K562 (cell line): Measurements from ENCODE around the gene DUOX2. TPM values are rescaled to one million over a fixed set of nuclear protein-coding genes. Genes with fewer than 3 reads are reported as not detected.

Source experiments
- ARID1B ChIP-seq: fragments of 450-650 bp; IDR thresholded peaks from 2 replicates; pipeline ENCODE4 v1.6.1; 2016; ENCODE audit warnings: antibody characterized with exemption, mild to moderate bottlenecking, inconsistent platforms
- CEBPZ ChIP-seq: fragments of 150-350 bp; IDR thresholded peaks from 2 replicates; pipeline ENCODE4 v1.6.1; 2014; ENCODE audit warnings: low read depth, mild to moderate bottlenecking, low read length, borderline replicate concordance
- ELF4 ChIP-seq: fragments of 450-650 bp; formaldehyde crosslinking; IDR thresholded peaks from 2 replicates; pipeline ENCODE4 v1.4.0; 2022; ENCODE audit warnings: missing genetic modification characterization
- GABPA ChIP-seq: fragments of 200-800 bp; sonication (Bioruptor generic); conservative IDR thresholded peaks from 2 replicates; pipeline ENCODE4 v1.6.1; 2016; ENCODE audit warnings: low read depth, missing genetic modification characterization, missing compliant biosample characterization
- HCFC1 ChIP-seq: IDR thresholded peaks from 2 replicates; pipeline ENCODE4 v1.6.1; 2012; ENCODE audit warnings: low read depth, low read length, improper control_type of control experiment
- HNRNPH1 ChIP-seq: fragments of 200-400 bp; formaldehyde crosslinking; optimal IDR thresholded peaks from 2 replicates; pipeline ENCODE3; 2017; ENCODE audit warnings: low read depth, mild to moderate bottlenecking, low read length, moderate library complexity
- KAT2B ChIP-seq: IDR thresholded peaks from one replicate; pipeline ENCODE4 v1.6.1; 2012; ENCODE audit warnings: low read depth, mild to moderate bottlenecking, control low read depth, inconsistent platforms, low read length, moderate library complexity
- KDM2B ChIP-seq: fragments of 250-450 bp; sonication (Bioruptor Pico); IDR thresholded peaks from 2 replicates; pipeline ENCODE4 v1.8.0; 2021; ENCODE audit warnings: mild to moderate bottlenecking, moderate library complexity
- MTA3 ChIP-seq: fragments of 450-650 bp; formaldehyde crosslinking; IDR thresholded peaks from 2 replicates; pipeline ENCODE4 v1.6.1; 2017; ENCODE audit warnings: mild to moderate bottlenecking, borderline replicate concordance
- PTTG1 ChIP-seq: fragments of 450-650 bp; IDR thresholded peaks from 2 replicates; pipeline ENCODE4 v1.6.1; 2016; ENCODE audit warnings: low read depth, mild to moderate bottlenecking, missing genetic modification characterization, missing compliant biosample characterization
- RFX5 ChIP-seq: IDR thresholded peaks from 2 replicates; pipeline ENCODE4 v1.6.1; 2011; ENCODE audit warnings: low read depth, mild to moderate bottlenecking, improper control_type of control experiment, low read length
- STAT5B ChIP-seq: fragments of 250-450 bp; sonication (Bioruptor Pico); IDR thresholded peaks from 2 replicates; pipeline ENCODE4 v1.8.0; 2021; ENCODE audit warnings: mild to moderate bottlenecking, inconsistent platforms
- ZNF277 ChIP-seq: fragments of 250-450 bp; sonication (Bioruptor Pico); IDR thresholded peaks from 2 replicates; pipeline ENCODE4 v1.8.0; 2022; ENCODE audit warnings: inconsistent platforms, mild to moderate bottlenecking, moderate library complexity, borderline replicate concordance
- polyA plus RNA-seq, 8 experiments: library from polyadenylated mRNA; depleted of rRNA in 4 of 8; stranded (reverse) in 5 of 8; unstranded in 3 of 8; fragments of >200 nt; fragmentation: Nextera tagmentation in 2 of 8; fragmentation: Illumina TruSeq in 1 of 8; extraction: Ambion mirVana in 2 of 8; extraction: Trizol in 1 of 8; gene quantifications; 2 replicates each; pipeline versions ENCODE4 v1.2.1 to v1.2.3, GENCODE V29; 2011 to 2014; ENCODE audit warnings: inconsistent platforms in 1 of 8, missing spikeins in 1 of 8
- total RNA-seq, 7 experiments: library from RNA; depleted of rRNA in 6 of 7; stranded (reverse); fragments of >200 nt in 6 of 7; fragmentation: Illumina TruSeq in 2 of 7; extraction: Trizol in 2 of 7; gene quantifications; 2 replicates each; pipeline versions ENCODE4 v1.2.1 to v1.2.3, GENCODE V29; 2011 to 2021; ENCODE audit warnings: low replicate concordance in 1 of 7
- TF ChIP-seq, protein P1 (sequence below), 2 experiments: IDR thresholded peaks; 2 replicates each; pipeline ENCODE4 v1.6.1; 2012; ENCODE audit warnings: improper control_type of control experiment in 2 of 2, low read depth in 2 of 2, low read length in 2 of 2, borderline replicate concordance in 1 of 2
- TF ChIP-seq, protein P2 (sequence below): fragments of 250-450 bp; sonication (Bioruptor Pico); IDR thresholded peaks from 2 replicates; pipeline ENCODE4 v1.4.0; 2020; ENCODE audit warnings: mild to moderate bottlenecking, moderate library complexity

The DUOX2 gene
- total and polyA plus RNA-seq, 9 of the 15 experiments (the other 6 are each of a cell fraction or from before 2014, with no cell fraction given): 0.01 to 0.03 (median 0.02) TPM; not detected in 6

DNA sequence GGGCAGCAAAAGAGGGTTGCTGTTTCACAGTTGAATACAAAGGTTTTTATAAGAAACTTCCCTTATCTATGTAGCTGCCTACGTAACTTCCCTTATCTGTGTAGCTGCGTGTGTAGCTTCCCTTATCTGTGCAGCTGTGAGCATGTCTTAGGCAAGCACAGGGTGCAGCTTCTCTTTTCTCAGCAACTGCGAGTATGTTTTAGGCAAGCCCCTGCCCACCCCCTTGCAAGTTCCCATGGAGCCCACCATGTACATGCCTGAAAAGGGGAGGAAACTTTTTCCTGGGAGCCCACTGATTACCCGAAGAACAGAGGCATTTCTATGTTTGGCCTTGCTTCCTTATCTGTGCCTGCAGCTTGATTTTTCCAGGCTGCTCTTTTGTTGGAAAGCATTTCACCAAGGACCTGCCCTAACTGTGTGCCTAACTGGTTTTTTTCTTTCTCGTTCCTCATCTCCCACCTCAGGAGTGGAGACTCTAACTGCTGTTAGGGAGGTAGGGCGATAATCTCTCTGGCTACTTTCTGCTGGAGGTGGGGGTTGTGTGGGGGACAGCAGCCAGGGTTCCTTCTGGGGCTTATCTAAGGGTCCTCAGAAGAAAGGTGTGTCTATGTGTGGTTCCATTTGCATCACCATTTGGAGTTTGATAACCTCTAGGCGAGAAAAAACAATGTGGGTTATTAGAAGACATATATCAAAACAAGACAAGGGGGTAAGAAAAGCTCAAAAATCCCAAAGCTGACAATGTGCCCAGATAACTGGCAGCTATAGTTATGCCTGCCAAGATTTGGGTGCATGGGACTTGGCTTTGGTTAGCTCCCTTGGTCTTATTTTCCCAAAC lies 65.0 kb downstream of the DUOX2 start (continued):
- TF ChIP-seq, protein P1, sequence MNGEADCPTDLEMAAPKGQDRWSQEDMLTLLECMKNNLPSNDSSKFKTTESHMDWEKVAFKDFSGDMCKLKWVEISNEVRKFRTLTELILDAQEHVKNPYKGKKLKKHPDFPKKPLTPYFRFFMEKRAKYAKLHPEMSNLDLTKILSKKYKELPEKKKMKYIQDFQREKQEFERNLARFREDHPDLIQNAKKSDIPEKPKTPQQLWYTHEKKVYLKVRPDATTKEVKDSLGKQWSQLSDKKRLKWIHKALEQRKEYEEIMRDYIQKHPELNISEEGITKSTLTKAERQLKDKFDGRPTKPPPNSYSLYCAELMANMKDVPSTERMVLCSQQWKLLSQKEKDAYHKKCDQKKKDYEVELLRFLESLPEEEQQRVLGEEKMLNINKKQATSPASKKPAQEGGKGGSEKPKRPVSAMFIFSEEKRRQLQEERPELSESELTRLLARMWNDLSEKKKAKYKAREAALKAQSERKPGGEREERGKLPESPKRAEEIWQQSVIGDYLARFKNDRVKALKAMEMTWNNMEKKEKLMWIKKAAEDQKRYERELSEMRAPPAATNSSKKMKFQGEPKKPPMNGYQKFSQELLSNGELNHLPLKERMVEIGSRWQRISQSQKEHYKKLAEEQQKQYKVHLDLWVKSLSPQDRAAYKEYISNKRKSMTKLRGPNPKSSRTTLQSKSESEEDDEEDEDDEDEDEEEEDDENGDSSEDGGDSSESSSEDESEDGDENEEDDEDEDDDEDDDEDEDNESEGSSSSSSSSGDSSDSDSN (IDR thresholded peaks at IDR 0.05; ENCODE audit: borderline replicate concordance in 1 of 2, low read depth in 2 of 2, low read length in 2 of 2): peak in 1 of 2 experiments; percentile 55; a peak in 1 of 4 replicates
- TF ChIP-seq KDM2B (no peak), KAT2B (no peak), GABPA (tag) (peak; percentile 72), PTTG1 (tag) (no peak), HCFC1 (no peak), MTA3 (peak; percentile 89), ARID1B (peak; percentile 97), RFX5 (no peak), HNRNPH1 (no peak), CEBPZ (no peak), ZNF277 (no peak), STAT5B (CRISPR knock-in tag) (no peak), ELF4 (CRISPR knock-in tag) (no peak)
- TF ChIP-seq, protein P2, sequence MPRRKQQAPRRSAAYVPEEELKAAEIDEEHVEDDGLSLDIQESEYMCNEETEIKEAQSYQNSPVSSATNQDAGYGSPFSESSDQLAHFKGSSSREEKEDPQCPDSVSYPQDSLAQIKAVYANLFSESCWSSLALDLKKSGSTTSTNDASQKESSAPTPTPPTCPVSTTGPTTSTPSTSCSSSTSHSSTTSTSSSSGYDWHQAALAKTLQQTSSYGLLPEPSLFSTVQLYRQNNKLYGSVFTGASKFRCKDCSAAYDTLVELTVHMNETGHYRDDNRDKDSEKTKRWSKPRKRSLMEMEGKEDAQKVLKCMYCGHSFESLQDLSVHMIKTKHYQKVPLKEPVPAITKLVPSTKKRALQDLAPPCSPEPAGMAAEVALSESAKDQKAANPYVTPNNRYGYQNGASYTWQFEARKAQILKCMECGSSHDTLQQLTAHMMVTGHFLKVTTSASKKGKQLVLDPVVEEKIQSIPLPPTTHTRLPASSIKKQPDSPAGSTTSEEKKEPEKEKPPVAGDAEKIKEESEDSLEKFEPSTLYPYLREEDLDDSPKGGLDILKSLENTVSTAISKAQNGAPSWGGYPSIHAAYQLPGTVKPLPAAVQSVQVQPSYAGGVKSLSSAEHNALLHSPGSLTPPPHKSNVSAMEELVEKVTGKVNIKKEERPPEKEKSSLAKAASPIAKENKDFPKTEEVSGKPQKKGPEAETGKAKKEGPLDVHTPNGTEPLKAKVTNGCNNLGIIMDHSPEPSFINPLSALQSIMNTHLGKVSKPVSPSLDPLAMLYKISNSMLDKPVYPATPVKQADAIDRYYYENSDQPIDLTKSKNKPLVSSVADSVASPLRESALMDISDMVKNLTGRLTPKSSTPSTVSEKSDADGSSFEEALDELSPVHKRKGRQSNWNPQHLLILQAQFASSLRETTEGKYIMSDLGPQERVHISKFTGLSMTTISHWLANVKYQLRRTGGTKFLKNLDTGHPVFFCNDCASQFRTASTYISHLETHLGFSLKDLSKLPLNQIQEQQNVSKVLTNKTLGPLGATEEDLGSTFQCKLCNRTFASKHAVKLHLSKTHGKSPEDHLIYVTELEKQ: 0 out of 2 replicates have a peak, but pooled peaks have one; percentile 13
